Caki2 (cell line): ENCODE data around the gene FBXW8. TPM values are rescaled to one million over a fixed set of nuclear protein-coding genes. Genes with fewer than 3 reads are reported as not detected.

Source experiments
- DNase-seq: peaks from one replicate; pipeline ENCODE4 v3.0.0-alpha.2; 2015; ENCODE audit warnings: low read depth
- in situ Hi-C: cut with HindIII; loops from 2 replicates; pipeline ENCODE4 v1.10.0; 2016; ENCODE audit warnings: low sequenced_read_pairs, low pct_unique_long_range_greater_than_20kb, mixed read lengths
- total RNA-seq: library from RNA; depleted of rRNA; stranded (reverse); fragments of >200 nt; shearing (Covaris generic); gene quantifications from 2 replicates; pipeline ENCODE4 v1.2.3, GENCODE V29; 2014; ENCODE audit warnings: low replicate concordance

The FBXW8 gene
- total RNA-seq, 1 experiment from 2014 or later, result 20.9 TPM

- no peak for DNase-seq
- in situ Hi-C loops, result no loop called here
Observed at GRCh38 chr12:117026343-117026742, 115.6 kb downstream of the FBXW8 start.

- in situ Hi-C loops, result no loop called here
- DNase-seq, result no peak
Observed at GRCh38 chr12:117026921-117027250, 116.1 kb downstream of the FBXW8 start.

GRCh38 chr12:117027251-117028086 is 116.7 kb downstream of the FBXW8 start:
- no peak for DNase-seq
- in situ Hi-C loops, result no loop called here

- no peak for DNase-seq
- in situ Hi-C loops, result no loop called here
Observed at GRCh38 chr12:117028254-117028653, 117.5 kb downstream of the FBXW8 start.

- in situ Hi-C loops, result no loop called here
- DNase-seq, result no peak
Observed at GRCh38 chr12:117030187-117030900, 119.6 kb downstream of the FBXW8 start.

- in situ Hi-C loops, result no loop called here
- no peak for DNase-seq
Observed at GRCh38 chr12:117031843-117032592, 121.3 kb downstream of the FBXW8 start.

GRCh38 chr12:117032593-117033381 is 122.0 kb downstream of the FBXW8 start:
- DNase-seq, result no peak
- in situ Hi-C loops, result no loop called here

- in situ Hi-C loops, result no loop called here
- no peak for DNase-seq
Observed at GRCh38 chr12:117033382-117034221, 122.9 kb downstream of the FBXW8 start.

GRCh38 chr12:117034249-117034648 is 123.5 kb downstream of the FBXW8 start:
- in situ Hi-C loops, result no loop called here
- DNase-seq, result no peak

GRCh38 chr12:117034701-117035151 is 124.0 kb downstream of the FBXW8 start:
- no peak for DNase-seq
- in situ Hi-C loops, result no loop called here

- no peak for DNase-seq
- in situ Hi-C loops, result no loop called here
Observed at GRCh38 chr12:117035287-117035686, 124.5 kb downstream of the FBXW8 start.

- no peak for DNase-seq
- in situ Hi-C loops, result no loop called here
Observed at GRCh38 chr12:117036046-117036445, 125.3 kb downstream of the FBXW8 start.

- no peak for DNase-seq
- in situ Hi-C loops, result no loop called here
Observed at GRCh38 chr12:117036547-117036946, 125.8 kb downstream of the FBXW8 start.

GRCh38 chr12:117037289-117038022 is 126.7 kb downstream of the FBXW8 start:
- DNase-seq, result no peak
- in situ Hi-C loops, result no loop called here

- DNase-seq, result no peak
- in situ Hi-C loops, result no loop called here
Observed at GRCh38 chr12:117038023-117038680, 127.4 kb downstream of the FBXW8 start.

- in situ Hi-C loops, result no loop called here
- no peak for DNase-seq
Observed at GRCh38 chr12:117038919-117039318, 128.2 kb downstream of the FBXW8 start.
